SK-N-SH treated with all-trans-retinoic acid at 6 μM for 48 hours (cell line): ENCODE results near the gene TMEM116.

ENCODE experiments used
- ATAC-seq: fragments of 200-7000 bp; cut with Tn5 transposase; 3 replicates; pipeline ENCODE4 v1.9.1; 2020; ENCODE audit warnings: mild to moderate bottlenecking, moderate library complexity
- ARNTL ChIP-seq: fragments of 450-650 bp; formaldehyde crosslinking; IDR thresholded peaks from 2 replicates; pipeline ENCODE4 v1.5.0; 2020; ENCODE audit warnings: low read depth, mild to moderate bottlenecking, moderate library complexity, borderline replicate concordance
- CSDC2 ChIP-seq: fragments of 250-450 bp; sonication (Bioruptor Pico); IDR thresholded peaks from 2 replicates; pipeline ENCODE4 v1.5.0; 2020; ENCODE audit warnings: mild to moderate bottlenecking, moderate library complexity
- ESRRG ChIP-seq: fragments of 250-450 bp; sonication (Bioruptor Pico); IDR thresholded peaks from 2 replicates; pipeline ENCODE4 v1.6.1; 2021; ENCODE audit warnings: mild to moderate bottlenecking
- GLIS3 ChIP-seq: fragments of 250-450 bp; sonication (Bioruptor Pico); IDR thresholded peaks from 2 replicates; pipeline ENCODE4 v1.5.0; 2020; ENCODE audit warnings: mild to moderate bottlenecking, moderate library complexity
- ISL1 ChIP-seq: fragments of 250-450 bp; sonication (Bioruptor Pico); IDR thresholded peaks from 2 replicates; pipeline ENCODE4 v2.1.2; 2022; ENCODE audit warnings: mild to moderate bottlenecking, moderate library complexity
- OSR1 ChIP-seq: fragments of 250-450 bp; sonication (Bioruptor Pico); IDR thresholded peaks from 2 replicates; pipeline ENCODE4 v1.8.0; 2022; ENCODE audit warnings: moderate library complexity, mild to moderate bottlenecking, inconsistent platforms
- PPARA ChIP-seq: fragments of 250-450 bp; sonication (Bioruptor Pico); IDR thresholded peaks from 2 replicates; pipeline ENCODE4 v1.5.0; 2020; ENCODE audit warnings: mild to moderate bottlenecking, borderline replicate concordance
- RARB ChIP-seq: fragments of 250-450 bp; sonication (Bioruptor Pico); IDR thresholded peaks from 2 replicates; pipeline ENCODE4 v1.8.0; 2021; ENCODE audit warnings: mild to moderate bottlenecking, moderate library complexity
- SNAI2 ChIP-seq: fragments of 250-450 bp; sonication (Bioruptor Pico); IDR thresholded peaks from 2 replicates; pipeline ENCODE4 v1.5.0; 2020; ENCODE audit warnings: mild to moderate bottlenecking, moderate library complexity
- TCF4 ChIP-seq: fragments of 250-450 bp; sonication (Bioruptor Pico); IDR thresholded peaks from 2 replicates; pipeline ENCODE4 v1.8.0; 2021; ENCODE audit warnings: mild to moderate bottlenecking, moderate library complexity, borderline replicate concordance
- TOX ChIP-seq: fragments of 250-450 bp; sonication (Bioruptor Pico); IDR thresholded peaks from 2 replicates; pipeline ENCODE4 v1.8.0; 2021; ENCODE audit warnings: mild to moderate bottlenecking, moderate library complexity, borderline replicate concordance
- ZC3H10 ChIP-seq: fragments of 250-450 bp; sonication (Bioruptor Pico); IDR thresholded peaks from 2 replicates; pipeline ENCODE4 v1.5.1; 2021; ENCODE audit warnings: mild to moderate bottlenecking, moderate library complexity
- ZFP3 ChIP-seq: fragments of 250-450 bp; sonication (Bioruptor Pico); IDR thresholded peaks from 2 replicates; pipeline ENCODE4 v1.5.0; 2020; ENCODE audit warnings: mild to moderate bottlenecking, moderate library complexity
- ZFP30 ChIP-seq: fragments of 450-650 bp; formaldehyde crosslinking; IDR thresholded peaks from 2 replicates; pipeline ENCODE4 v1.5.0; 2022; ENCODE audit warnings: mild to moderate bottlenecking, moderate library complexity
- ZNF565 ChIP-seq: fragments of 450-650 bp; formaldehyde crosslinking; conservative IDR thresholded peaks from 2 replicates; pipeline ENCODE4 v1.5.0; 2020; ENCODE audit warnings: low read depth, mild to moderate bottlenecking, moderate library complexity
- ZNF70 ChIP-seq: fragments of 450-650 bp; formaldehyde crosslinking; IDR thresholded peaks from 2 replicates; pipeline ENCODE4 v1.5.0; 2020; ENCODE audit warnings: mild to moderate bottlenecking, moderate library complexity
- ZNF8 ChIP-seq: fragments of 450-650 bp; formaldehyde crosslinking; IDR thresholded peaks from 2 replicates; pipeline ENCODE4 v1.5.0; 2020; ENCODE audit warnings: mild to moderate bottlenecking, moderate library complexity
- TF ChIP-seq, protein P1 (sequence below): fragments of 250-450 bp; sonication (Bioruptor Pico); IDR thresholded peaks from 2 replicates; pipeline ENCODE4 v1.5.1; 2021; ENCODE audit warnings: mild to moderate bottlenecking, moderate library complexity
- TF ChIP-seq, protein P2 (sequence below): fragments of 250-450 bp; sonication (Bioruptor Pico); IDR thresholded peaks from 2 replicates; pipeline ENCODE4 v1.8.0; 2021; ENCODE audit warnings: low read depth, mild to moderate bottlenecking, moderate library complexity, borderline replicate concordance
- TF ChIP-seq, protein P3 (sequence below): fragments of 250-450 bp; sonication (Bioruptor Pico); IDR thresholded peaks from 2 replicates; pipeline ENCODE4 v1.5.0; 2020; ENCODE audit warnings: mild to moderate bottlenecking, moderate library complexity
- TF ChIP-seq, protein P4 (sequence below): fragments of 250-450 bp; sonication (Bioruptor Pico); IDR thresholded peaks from 2 replicates; pipeline ENCODE4 v1.8.0; 2020; ENCODE audit warnings: mild to moderate bottlenecking, moderate library complexity, borderline replicate concordance

TMEM116 gene

DNA sequence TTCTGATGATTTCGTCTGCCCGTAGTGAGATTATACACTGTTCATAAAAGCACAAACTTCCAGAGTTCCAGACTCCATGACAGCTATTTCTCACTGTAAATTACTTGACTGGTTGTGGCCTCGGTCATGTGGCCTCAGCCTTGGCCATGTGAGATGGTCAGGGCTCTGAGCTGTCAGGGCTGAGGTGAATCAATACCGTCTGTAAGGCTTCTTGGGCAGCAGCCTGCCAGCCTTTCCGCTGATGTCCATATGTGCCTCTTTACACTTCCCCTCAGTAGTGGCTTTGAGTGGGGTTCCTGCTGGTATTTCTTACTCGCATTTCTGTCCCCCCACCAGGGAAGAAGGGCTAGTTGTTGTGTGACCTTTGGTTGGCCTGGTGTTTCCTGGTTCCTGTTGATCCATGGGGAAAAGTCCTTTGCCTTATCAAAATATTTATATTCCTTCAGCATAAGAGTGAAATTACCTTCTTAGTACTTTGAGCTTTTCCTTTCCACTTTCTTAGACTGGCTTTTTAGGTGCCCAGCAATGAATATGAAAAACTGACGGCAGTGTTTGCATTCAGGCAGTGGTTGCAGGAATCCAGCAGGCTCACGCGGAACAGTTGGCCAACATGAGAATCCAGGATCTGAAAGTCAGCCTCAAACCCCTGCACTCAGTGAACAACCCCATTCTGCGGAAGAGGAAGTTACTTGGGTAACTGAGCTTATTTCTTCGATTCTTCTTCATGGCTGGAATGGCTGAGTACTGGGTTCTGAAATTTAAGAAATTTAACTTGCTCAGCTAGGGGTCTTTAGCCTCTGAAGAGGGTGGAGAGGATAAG lies 124.8 kb downstream of the TMEM116 start:
- no peak for TF ChIP-seq ZNF8 (CRISPR knock-in tag)
- no peak for TF ChIP-seq ARNTL
- TF ChIP-seq, protein P1, sequence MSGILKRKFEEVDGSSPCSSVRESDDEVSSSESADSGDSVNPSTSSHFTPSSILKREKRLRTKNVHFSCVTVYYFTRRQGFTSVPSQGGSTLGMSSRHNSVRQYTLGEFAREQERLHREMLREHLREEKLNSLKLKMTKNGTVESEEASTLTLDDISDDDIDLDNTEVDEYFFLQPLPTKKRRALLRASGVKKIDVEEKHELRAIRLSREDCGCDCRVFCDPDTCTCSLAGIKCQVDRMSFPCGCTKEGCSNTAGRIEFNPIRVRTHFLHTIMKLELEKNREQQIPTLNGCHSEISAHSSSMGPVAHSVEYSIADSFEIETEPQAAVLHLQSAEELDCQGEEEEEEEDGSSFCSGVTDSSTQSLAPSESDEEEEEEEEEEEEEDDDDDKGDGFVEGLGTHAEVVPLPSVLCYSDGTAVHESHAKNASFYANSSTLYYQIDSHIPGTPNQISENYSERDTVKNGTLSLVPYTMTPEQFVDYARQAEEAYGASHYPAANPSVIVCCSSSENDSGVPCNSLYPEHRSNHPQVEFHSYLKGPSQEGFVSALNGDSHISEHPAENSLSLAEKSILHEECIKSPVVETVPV = no peak
- no peak for TF ChIP-seq CSDC2 (CRISPR knock-in tag)
- TF ChIP-seq ESRRG (CRISPR knock-in tag) = no peak
- TF ChIP-seq GLIS3 (CRISPR knock-in tag) = no peak

DNA sequence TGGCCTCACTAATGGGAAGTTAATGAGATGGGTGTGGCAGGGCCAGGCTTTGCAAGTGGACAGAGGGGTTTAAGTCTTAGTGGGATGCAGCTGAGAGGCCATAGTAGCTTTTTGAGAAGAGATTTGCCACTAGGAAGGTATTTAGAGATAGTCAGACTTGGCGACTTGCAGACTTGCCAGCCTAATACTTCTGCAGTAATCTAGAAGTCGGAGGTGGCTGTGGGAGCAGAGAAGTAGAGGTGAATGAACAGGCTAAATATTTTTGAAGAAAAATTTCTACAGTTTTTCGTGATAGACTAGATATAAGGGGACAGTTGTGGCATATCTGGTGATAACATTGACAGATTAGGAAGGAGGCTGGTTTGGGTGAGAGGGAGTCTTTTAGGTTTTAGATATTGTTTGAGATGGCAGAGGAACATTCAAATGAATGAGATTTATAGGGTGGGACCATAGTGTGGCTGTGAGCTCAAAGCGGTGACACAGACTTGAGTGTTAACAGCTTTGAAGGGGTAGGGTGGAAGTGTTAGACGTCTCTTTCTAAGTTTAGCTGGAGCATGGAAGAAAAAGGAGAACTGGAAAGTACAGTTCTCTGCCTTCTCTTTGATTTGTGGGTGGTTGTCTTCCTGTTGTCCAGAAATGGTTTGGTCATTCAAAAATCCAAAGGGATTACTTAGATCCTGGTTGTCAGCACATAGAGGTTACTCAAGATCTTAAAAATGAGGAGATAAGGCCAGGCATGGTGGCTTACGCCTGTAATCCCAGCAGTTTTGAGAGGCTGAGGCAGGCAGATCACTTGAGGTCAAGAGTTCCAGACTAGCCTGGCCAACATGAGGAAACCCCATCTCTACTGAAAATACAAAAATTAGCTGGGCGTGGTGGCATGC lies 126.1 kb downstream of the TMEM116 start:
- no peak for ATAC-seq
- TF ChIP-seq PPARA (CRISPR knock-in tag) (no peak), GLIS3 (CRISPR knock-in tag) (no peak), CSDC2 (CRISPR knock-in tag) (no peak), RARB (CRISPR knock-in tag) (no peak), ESRRG (CRISPR knock-in tag) (no peak), TOX (CRISPR knock-in tag) (no peak), ZNF8 (CRISPR knock-in tag) (no peak), ISL1 (no peak), OSR1 (no peak), ZFP30 (CRISPR knock-in tag) (no peak), TCF4 (CRISPR knock-in tag) (no peak), SNAI2 (no peak), ZNF70 (CRISPR knock-in tag) (no peak), ZFP3 (CRISPR knock-in tag) (no peak), ZNF565 (CRISPR knock-in tag) (no peak)
- TF ChIP-seq, protein P2, sequence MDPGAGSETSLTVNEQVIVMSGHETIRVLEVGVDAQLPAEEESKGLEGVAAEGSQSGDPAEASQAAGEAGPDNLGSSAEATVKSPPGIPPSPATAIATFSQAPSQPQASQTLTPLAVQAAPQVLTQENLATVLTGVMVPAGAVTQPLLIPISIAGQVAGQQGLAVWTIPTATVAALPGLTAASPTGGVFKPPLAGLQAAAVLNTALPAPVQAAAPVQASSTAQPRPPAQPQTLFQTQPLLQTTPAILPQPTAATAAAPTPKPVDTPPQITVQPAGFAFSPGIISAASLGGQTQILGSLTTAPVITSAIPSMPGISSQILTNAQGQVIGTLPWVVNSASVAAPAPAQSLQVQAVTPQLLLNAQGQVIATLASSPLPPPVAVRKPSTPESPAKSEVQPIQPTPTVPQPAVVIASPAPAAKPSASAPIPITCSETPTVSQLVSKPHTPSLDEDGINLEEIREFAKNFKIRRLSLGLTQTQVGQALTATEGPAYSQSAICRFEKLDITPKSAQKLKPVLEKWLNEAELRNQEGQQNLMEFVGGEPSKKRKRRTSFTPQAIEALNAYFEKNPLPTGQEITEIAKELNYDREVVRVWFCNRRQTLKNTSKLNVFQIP = no peak
- TF ChIP-seq, protein P3, sequence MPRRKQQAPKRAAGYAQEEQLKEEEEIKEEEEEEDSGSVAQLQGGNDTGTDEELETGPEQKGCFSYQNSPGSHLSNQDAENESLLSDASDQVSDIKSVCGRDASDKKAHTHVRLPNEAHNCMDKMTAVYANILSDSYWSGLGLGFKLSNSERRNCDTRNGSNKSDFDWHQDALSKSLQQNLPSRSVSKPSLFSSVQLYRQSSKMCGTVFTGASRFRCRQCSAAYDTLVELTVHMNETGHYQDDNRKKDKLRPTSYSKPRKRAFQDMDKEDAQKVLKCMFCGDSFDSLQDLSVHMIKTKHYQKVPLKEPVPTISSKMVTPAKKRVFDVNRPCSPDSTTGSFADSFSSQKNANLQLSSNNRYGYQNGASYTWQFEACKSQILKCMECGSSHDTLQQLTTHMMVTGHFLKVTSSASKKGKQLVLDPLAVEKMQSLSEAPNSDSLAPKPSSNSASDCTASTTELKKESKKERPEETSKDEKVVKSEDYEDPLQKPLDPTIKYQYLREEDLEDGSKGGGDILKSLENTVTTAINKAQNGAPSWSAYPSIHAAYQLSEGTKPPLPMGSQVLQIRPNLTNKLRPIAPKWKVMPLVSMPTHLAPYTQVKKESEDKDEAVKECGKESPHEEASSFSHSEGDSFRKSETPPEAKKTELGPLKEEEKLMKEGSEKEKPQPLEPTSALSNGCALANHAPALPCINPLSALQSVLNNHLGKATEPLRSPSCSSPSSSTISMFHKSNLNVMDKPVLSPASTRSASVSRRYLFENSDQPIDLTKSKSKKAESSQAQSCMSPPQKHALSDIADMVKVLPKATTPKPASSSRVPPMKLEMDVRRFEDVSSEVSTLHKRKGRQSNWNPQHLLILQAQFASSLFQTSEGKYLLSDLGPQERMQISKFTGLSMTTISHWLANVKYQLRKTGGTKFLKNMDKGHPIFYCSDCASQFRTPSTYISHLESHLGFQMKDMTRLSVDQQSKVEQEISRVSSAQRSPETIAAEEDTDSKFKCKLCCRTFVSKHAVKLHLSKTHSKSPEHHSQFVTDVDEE (CRISPR knock-in tag) = no peak
- TF ChIP-seq, protein P4, sequence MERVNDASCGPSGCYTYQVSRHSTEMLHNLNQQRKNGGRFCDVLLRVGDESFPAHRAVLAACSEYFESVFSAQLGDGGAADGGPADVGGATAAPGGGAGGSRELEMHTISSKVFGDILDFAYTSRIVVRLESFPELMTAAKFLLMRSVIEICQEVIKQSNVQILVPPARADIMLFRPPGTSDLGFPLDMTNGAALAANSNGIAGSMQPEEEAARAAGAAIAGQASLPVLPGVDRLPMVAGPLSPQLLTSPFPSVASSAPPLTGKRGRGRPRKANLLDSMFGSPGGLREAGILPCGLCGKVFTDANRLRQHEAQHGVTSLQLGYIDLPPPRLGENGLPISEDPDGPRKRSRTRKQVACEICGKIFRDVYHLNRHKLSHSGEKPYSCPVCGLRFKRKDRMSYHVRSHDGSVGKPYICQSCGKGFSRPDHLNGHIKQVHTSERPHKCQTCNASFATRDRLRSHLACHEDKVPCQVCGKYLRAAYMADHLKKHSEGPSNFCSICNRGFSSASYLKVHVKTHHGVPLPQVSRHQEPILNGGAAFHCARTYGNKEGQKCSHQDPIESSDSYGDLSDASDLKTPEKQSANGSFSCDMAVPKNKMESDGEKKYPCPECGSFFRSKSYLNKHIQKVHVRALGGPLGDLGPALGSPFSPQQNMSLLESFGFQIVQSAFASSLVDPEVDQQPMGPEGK = no peak

More for the DNA sequence above, 124.8 kb downstream of the TMEM116 start:
- ATAC-seq = no peak

DNA sequence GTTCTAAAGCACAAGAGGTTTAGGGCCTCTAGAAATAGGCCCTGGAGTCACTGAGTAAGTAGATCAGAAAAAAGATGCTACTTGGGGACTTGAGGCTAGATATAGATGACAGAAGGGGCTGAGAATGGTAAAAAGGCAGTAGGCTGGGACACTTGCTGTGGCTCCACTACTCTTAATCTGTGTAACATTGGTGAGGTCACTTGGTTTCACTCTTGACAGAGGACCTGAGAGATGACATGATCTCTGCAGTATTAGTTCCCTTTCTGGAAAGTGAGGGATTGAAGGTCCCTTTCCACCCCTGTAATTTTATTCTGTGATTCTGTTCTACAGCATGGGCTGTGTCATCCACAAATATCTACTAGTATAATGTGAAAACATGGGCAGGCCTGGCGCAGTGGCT lies 131.2 kb downstream of the TMEM116 start:
- no peak for TF ChIP-seq ZC3H10 (CRISPR knock-in tag)
- TF ChIP-seq, all 23 proteins: peak for 0
- ATAC-seq = no peak
